Cardiac muscle cell (in vitro differentiated cells and primary cell): Measurements from ENCODE around the gene YWHAQ. TPM values are rescaled to one million over a fixed set of nuclear protein-coding genes. Genes with fewer than 3 reads are reported as not detected.
"Not testable (repeated sequence)": the region's sequence is repeated elsewhere in the genome, so short reads cannot be mapped to it uniquely, and the experiment has no call there.

Source experiments
- DNase-seq, 2 donors: peaks; one replicate each; pipeline versions ENCODE4 v3.0.0 to v3.0.0-alpha.2; 2010 to 2017; ENCODE audit warnings: low read depth in 1 of 2, low spot score in 1 of 2
- H3K27ac ChIP-seq: fragments of 200-600 bp; sonication (generic); 2 replicates; pipeline ENCODE4 v1.5.1; 2016
- H3K27me3 ChIP-seq: fragments of 200-600 bp; sonication (generic); 2 replicates; pipeline ENCODE4 v1.6.0; 2016; ENCODE audit warnings: control low read depth
- H3K36me3 ChIP-seq: fragments of 200-600 bp; sonication (generic); 2 replicates; pipeline ENCODE4 v1.5.1; 2016; ENCODE audit warnings: control low read depth
- H3K4me1 ChIP-seq: fragments of 200-600 bp; sonication (generic); 2 replicates; pipeline ENCODE4 v1.8.1; 2017; ENCODE audit warnings: low read depth, mild to moderate bottlenecking, mixed run types
- H3K4me3 ChIP-seq: fragments of 200-600 bp; sonication (generic); 2 replicates; pipeline ENCODE4 v1.5.1; 2016; ENCODE audit warnings: mild to moderate bottlenecking
- H3K9me3 ChIP-seq: fragments of 200-600 bp; sonication (generic); 2 replicates; pipeline ENCODE4 v1.5.1; 2017; ENCODE audit warnings: low read depth, mild to moderate bottlenecking, control low read depth
- CTCF ChIP-seq: IDR thresholded peaks from 2 replicates; pipeline ENCODE4 v1.5.1; 2012; ENCODE audit warnings: low read depth, mild to moderate bottlenecking, low read length
- polyA plus RNA-seq: library from polyadenylated mRNA; unstranded; fragments of >200 nt; fragmentation: Nextera tagmentation; extraction: Ambion mirVana; gene quantifications from 2 replicates; pipeline ENCODE4 v1.2.1, GENCODE V29; 2016
- total RNA-seq: library from RNA; depleted of rRNA; stranded (reverse); fragments of >200 nt; gene quantifications from 2 replicates; pipeline ENCODE4 v1.2.3, GENCODE V29; 2016

YWHAQ gene
- total and polyA plus RNA-seq, 2 experiments from 2014 or later: 240 to 455 TPM

GRCh38 chr2:9610781-9611548 is 19.8 kb downstream of the YWHAQ start:
- no peak for DNase-seq
- Histone ChIP-seq H3K27me3 (no peaks in the 10 kb centered on the region), H3K9me3 (no peaks in the 10 kb centered on the region), H3K27ac (peak overlapping the region; percentile 63), H3K4me1 (peaks cover 45% of the 10 kb centered on the region), H3K36me3 (no peaks in the 10 kb centered on the region), H3K4me3 (no peak overlapping the region)
- TF ChIP-seq CTCF: no peak

GRCh38 chr2:9608491-9608890 is 22.3 kb downstream of the YWHAQ start:
- H3K27ac ChIP-seq: peak overlapping the region; percentile 86
- not testable (repeated sequence) for H3K36me3 ChIP-seq, DNase-seq, H3K9me3 ChIP-seq, H3K27me3 ChIP-seq, H3K4me3 ChIP-seq
- H3K4me1 ChIP-seq: peaks cover 45% of the 10 kb centered on the region

- peaks cover 10% of the 10 kb centered on the region for H3K36me3 ChIP-seq
- H3K4me1 ChIP-seq: peaks cover 1% of the 10 kb centered on the region
- no peak overlapping the region for H3K4me3 ChIP-seq
- H3K27me3 ChIP-seq: no peaks in the 10 kb centered on the region
- no peaks in the 10 kb centered on the region for H3K9me3 ChIP-seq
- no peak for TF ChIP-seq CTCF
- DNase-seq: no peak
- no peak overlapping the region for H3K27ac ChIP-seq
Measured at GRCh38 chr2:9602412-9602811, 28.4 kb downstream of the YWHAQ start.

GRCh38 chr2:9601397-9601796 is 29.4 kb downstream of the YWHAQ start:
- Histone ChIP-seq H3K36me3 (peaks cover 10% of the 10 kb centered on the region), H3K27ac (no peak overlapping the region), H3K4me1 (no peaks in the 10 kb centered on the region), H3K27me3 (no peaks in the 10 kb centered on the region), H3K4me3 (no peak overlapping the region), H3K9me3 (no peaks in the 10 kb centered on the region)
- no peak for DNase-seq
- no peak for TF ChIP-seq CTCF

- DNase-seq: no peak
Measured at GRCh38 chr2:9599430-9599829, 31.4 kb downstream of the YWHAQ start.

More at GRCh38 chr2:9599430-9599829, 31.4 kb downstream of the YWHAQ start:
- Histone ChIP-seq H3K36me3 (peaks cover 10% of the 10 kb centered on the region), H3K4me3 (no peak overlapping the region), H3K9me3 (no peaks in the 10 kb centered on the region), H3K27ac (no peak overlapping the region), H3K4me1 (peaks cover 19% of the 10 kb centered on the region), H3K27me3 (no peaks in the 10 kb centered on the region)
- no peak for TF ChIP-seq CTCF
